Stomach smooth muscle (tissue), 2 donors: ENCODE measurements around the gene RAD51B.
A peak's percentile ranks its signal among the peaks of the same experiment; 100 is the strongest.

Experiments
- H3K27ac ChIP-seq: one replicate; pipeline ENCODE4 v1.7.0; 2013; ENCODE audit warnings: mild to moderate bottlenecking, low read length, inconsistent platforms
- H3K27me3 ChIP-seq, 2 donors: one replicate each; pipeline ENCODE4 v1.7.0; 2013; ENCODE audit warnings: low read length in 2 of 2; ENCODE audit not compliant: insufficient read depth in 2 of 2, control insufficient read depth in 1 of 2
- H3K36me3 ChIP-seq, 2 donors: one replicate each; pipeline ENCODE4 v1.7.0; 2013; ENCODE audit warnings: low read length in 2 of 2; ENCODE audit not compliant: control insufficient read depth in 2 of 2, insufficient read depth in 2 of 2
- H3K4me1 ChIP-seq: one replicate; pipeline ENCODE4 v1.7.0; 2013; ENCODE audit warnings: low read length; ENCODE audit not compliant: control insufficient read depth, insufficient read depth
- H3K4me3 ChIP-seq, 2 donors: one replicate each; pipeline ENCODE4 v1.7.0; 2013; ENCODE audit warnings: low read length in 2 of 2
- H3K9ac ChIP-seq, 2 donors: one replicate each; pipeline ENCODE4 v1.7.0; 2013; ENCODE audit warnings: low read length in 2 of 2, mild to moderate bottlenecking in 1 of 2
- H3K9me3 ChIP-seq, 2 donors: one replicate each; pipeline ENCODE4 v1.7.0; 2013; ENCODE audit warnings: low read length in 2 of 2; ENCODE audit not compliant: control insufficient read depth in 2 of 2
- donor health status: healthy.
- donor health status: Pancreatic carcinoma.

RAD51B gene

GRCh38 chr14:68563251-68564131 lies 743.9 kb downstream of the RAD51B start:
- Histone ChIP-seq H3K36me3 (no peaks in the 10 kb centered on the region), H3K9me3 (no peaks in the 10 kb centered on the region), H3K4me1 (peaks cover 21% of the 10 kb centered on the region), H3K9ac (no peak overlapping the region), H3K27me3 (no peaks in the 10 kb centered on the region), H3K4me3 (no peak overlapping the region), H3K27ac (peak overlapping the region; percentile 37)

GRCh38 chr14:68564191-68564825 lies 744.7 kb downstream of the RAD51B start:
- Histone ChIP-seq H3K4me3 (no peak overlapping the region), H3K27ac (peak overlapping the region; percentile 37), H3K9me3 (no peaks in the 10 kb centered on the region), H3K4me1 (peaks cover 26% of the 10 kb centered on the region), H3K27me3 (no peaks in the 10 kb centered on the region), H3K36me3 (no peaks in the 10 kb centered on the region), H3K9ac (no peak overlapping the region)

GRCh38 chr14:68564826-68565759 lies 745.5 kb downstream of the RAD51B start:
- Histone ChIP-seq H3K27ac (no peak overlapping the region), H3K4me3 (no peak overlapping the region), H3K9me3 (no peaks in the 10 kb centered on the region), H3K4me1 (peaks cover 34% of the 10 kb centered on the region), H3K27me3 (no peaks in the 10 kb centered on the region), H3K36me3 (no peaks in the 10 kb centered on the region), H3K9ac (no peak overlapping the region)

- Histone ChIP-seq H3K27ac (no peak overlapping the region), H3K4me3 (no peak overlapping the region), H3K9ac (no peak overlapping the region), H3K4me1 (peaks cover 38% of the 10 kb centered on the region), H3K27me3 (no peaks in the 10 kb centered on the region), H3K36me3 (no peaks in the 10 kb centered on the region), H3K9me3 (no peaks in the 10 kb centered on the region)
These were observed 746.5 kb downstream of the RAD51B start for GRCh38 chr14:68566075-68566474.

- Histone ChIP-seq H3K27ac (no peak overlapping the region), H3K27me3 (no peaks in the 10 kb centered on the region), H3K9me3 (no peaks in the 10 kb centered on the region), H3K4me3 (no peak overlapping the region), H3K9ac (no peak overlapping the region), H3K36me3 (no peaks in the 10 kb centered on the region), H3K4me1 (peaks cover 19% of the 10 kb centered on the region)
These were observed 749.6 kb downstream of the RAD51B start for GRCh38 chr14:68568907-68569897.

GRCh38 chr14:68569970-68570409 lies 750.4 kb downstream of the RAD51B start:
- Histone ChIP-seq H3K36me3 (no peaks in the 10 kb centered on the region), H3K4me1 (peaks cover 22% of the 10 kb centered on the region), H3K27me3 (no peaks in the 10 kb centered on the region), H3K4me3 (no peak overlapping the region), H3K9me3 (no peaks in the 10 kb centered on the region), H3K27ac (no peak overlapping the region), H3K9ac (peak overlapping the region in 1 of 2 donors; percentile 5)

- Histone ChIP-seq H3K36me3 (no peaks in the 10 kb centered on the region), H3K9ac (no peak overlapping the region), H3K4me3 (no peak overlapping the region), H3K9me3 (no peaks in the 10 kb centered on the region), H3K27me3 (no peaks in the 10 kb centered on the region), H3K4me1 (peaks cover 23% of the 10 kb centered on the region), H3K27ac (no peak overlapping the region)
These were observed 751.6 kb downstream of the RAD51B start for GRCh38 chr14:68571114-68571591.

- no peak overlapping the region for H3K9ac ChIP-seq
- H3K27ac ChIP-seq, result no peak overlapping the region
- H3K4me1 ChIP-seq, result peaks cover 28% of the 10 kb centered on the region
These were observed 752.4 kb downstream of the RAD51B start for GRCh38 chr14:68571928-68572525.

GRCh38 chr14:68573126-68573525 lies 753.5 kb downstream of the RAD51B start:
- Histone ChIP-seq H3K4me3 (no peak overlapping the region), H3K9me3 (no peaks in the 10 kb centered on the region), H3K4me1 (peaks cover 30% of the 10 kb centered on the region), H3K36me3 (no peaks in the 10 kb centered on the region), H3K9ac (no peak overlapping the region), H3K27ac (no peak overlapping the region), H3K27me3 (no peaks in the 10 kb centered on the region)

More at GRCh38 chr14:68571928-68572525, 752.4 kb downstream of the RAD51B start:
- H3K9me3 ChIP-seq, result no peaks in the 10 kb centered on the region
- no peaks in the 10 kb centered on the region for H3K36me3 ChIP-seq
- no peaks in the 10 kb centered on the region for H3K27me3 ChIP-seq
- H3K4me3 ChIP-seq, result no peak overlapping the region
